GM12801 (cell line): ENCODE data around the gene SWI5.

ENCODE experiments used
- TF ChIP-seq, protein P1 (sequence below): IDR thresholded peaks from one replicate; pipeline ENCODE4 v1.5.1; 2011; ENCODE audit warnings: control low read depth; ENCODE audit not compliant: insufficient read length; ENCODE audit errors: extremely low read depth

SWI5 gene

DNA sequence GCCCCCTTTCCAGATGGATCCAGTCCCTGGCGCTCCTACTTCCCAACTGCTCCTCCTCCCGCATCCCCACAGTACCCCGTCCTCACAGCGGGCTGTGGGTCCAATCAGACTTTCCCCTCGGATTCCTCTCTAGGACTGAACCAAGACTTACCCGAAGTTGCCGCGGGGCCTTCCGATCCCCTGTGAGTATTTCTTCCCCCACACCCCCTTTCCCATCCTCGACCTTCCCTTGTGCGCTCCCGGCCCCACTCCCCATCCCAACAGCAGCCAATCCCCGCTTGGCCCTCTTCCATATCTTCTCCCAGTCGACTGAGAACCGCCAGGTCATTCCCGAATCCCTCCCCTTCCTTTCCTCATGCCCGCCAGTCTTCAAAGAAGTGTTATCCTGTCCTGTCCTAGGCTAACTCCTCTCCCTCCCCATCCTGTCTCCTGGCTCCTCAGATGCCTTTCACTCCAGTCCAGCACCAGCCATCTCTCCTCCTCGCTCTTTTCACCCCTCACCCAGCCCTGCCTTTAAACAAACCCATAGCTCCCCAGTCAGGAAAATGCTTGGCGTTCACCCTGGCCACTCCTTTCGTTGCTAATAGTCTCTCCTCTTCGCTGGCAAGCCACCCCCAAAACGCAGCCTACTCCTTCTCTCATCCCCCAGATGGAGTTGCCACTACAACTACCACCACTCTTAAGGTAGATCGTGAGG is 646 bp downstream of the SWI5 start:
- TF ChIP-seq, protein P1, sequence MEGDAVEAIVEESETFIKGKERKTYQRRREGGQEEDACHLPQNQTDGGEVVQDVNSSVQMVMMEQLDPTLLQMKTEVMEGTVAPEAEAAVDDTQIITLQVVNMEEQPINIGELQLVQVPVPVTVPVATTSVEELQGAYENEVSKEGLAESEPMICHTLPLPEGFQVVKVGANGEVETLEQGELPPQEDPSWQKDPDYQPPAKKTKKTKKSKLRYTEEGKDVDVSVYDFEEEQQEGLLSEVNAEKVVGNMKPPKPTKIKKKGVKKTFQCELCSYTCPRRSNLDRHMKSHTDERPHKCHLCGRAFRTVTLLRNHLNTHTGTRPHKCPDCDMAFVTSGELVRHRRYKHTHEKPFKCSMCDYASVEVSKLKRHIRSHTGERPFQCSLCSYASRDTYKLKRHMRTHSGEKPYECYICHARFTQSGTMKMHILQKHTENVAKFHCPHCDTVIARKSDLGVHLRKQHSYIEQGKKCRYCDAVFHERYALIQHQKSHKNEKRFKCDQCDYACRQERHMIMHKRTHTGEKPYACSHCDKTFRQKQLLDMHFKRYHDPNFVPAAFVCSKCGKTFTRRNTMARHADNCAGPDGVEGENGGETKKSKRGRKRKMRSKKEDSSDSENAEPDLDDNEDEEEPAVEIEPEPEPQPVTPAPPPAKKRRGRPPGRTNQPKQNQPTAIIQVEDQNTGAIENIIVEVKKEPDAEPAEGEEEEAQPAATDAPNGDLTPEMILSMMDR, result no peak

GRCh38 chr9:128280084-128280622 is 4.1 kb downstream of the SWI5 start:
- TF ChIP-seq, protein P1, result no peak

GRCh38 chr9:128282500-128282899 is 6.4 kb downstream of the SWI5 start:
- TF ChIP-seq, protein P1, result no peak

- TF ChIP-seq, protein P1, result no peak
These were observed 9.1 kb downstream of the SWI5 start for GRCh38 chr9:128285033-128285784.

DNA sequence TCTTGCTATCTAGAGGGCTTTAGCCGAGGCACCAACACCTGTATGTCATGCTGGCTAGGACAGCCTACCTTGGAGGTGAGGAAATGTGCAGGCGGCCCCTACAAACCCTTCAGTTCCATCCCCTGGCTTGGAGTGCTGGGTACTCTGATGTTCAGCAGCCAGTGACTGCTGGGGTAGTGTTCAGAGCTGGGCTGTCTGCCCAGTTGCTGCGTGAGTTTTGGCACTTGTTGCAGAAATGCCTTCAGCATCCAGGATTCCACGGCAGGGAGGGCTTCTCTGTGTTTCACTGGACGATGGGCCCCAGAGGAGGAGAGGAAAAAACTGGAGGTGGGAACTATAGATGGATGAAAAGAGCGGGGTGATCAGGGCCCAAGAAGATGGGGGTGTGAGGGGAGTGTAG is 10.4 kb downstream of the SWI5 start:
- TF ChIP-seq, protein P1, result no peak

GRCh38 chr9:128288273-128289004 is 12.4 kb downstream of the SWI5 start:
- TF ChIP-seq, protein P1, result no peak

GRCh38 chr9:128292009-128292408 is 15.9 kb downstream of the SWI5 start:
- TF ChIP-seq, protein P1, result no peak
